HG02588 (cell line): ENCODE data around the gene ZBTB8OS.
"Not testable (repeated sequence)": the region's sequence is repeated elsewhere in the genome, so short reads cannot be mapped to it uniquely, and the experiment has no call there.

Experiments
- ATAC-seq: cut with Tn5 transposase; IDR thresholded peaks from one replicate; pipeline ENCODE4 v1.9.1; 2021; ENCODE audit warnings: mild to moderate bottlenecking, moderate library complexity; ENCODE audit not compliant: unreplicated experiment

The ZBTB8OS gene

DNA sequence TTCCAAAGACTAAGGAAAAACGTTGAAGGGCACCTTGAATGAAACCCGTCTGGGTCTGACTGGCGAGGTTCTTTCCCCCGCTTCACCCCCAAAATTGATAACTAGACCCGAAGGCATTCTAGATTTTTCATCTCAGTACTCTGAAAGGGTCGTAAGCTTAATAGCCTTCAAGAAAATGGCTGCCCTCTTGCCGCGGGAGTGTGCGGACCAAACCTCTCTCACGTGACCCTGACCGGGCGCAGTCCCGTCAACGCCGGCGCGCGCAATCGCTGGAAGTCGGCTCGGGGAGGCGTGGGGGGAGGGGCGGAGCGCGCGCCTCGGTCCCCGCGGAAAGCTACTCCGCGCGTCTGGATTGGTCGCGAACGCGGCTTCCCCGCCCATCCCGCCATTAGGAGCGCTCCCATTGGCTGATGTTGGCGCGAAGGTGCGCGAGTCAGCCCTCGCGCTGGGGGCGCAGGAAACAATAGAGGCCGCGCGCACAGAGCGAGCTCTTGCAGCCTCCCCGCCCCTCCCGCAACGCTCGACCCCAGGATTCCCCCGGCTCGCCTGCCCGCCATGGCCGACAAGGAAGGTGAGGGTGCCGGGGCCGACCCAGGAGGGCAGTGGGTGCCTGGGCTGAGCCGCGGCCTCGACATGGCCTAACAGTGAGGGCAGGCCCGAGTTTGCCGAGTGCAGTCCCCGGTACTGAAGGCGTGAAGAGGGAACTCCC lies 556 bp upstream of the ZBTB8OS start, which contains the start of gene RBBP4:
Gene RBBP4 (plus strand): TSS at position 457 of the 709 bp plus-strand sequence. CDS start 99 bp downstream, at position 556.
- peak; percentile 84 for ATAC-seq

GRCh38 chr1:32647308-32648134 lies 2.8 kb downstream of the ZBTB8OS start:
- no peak for ATAC-seq

DNA sequence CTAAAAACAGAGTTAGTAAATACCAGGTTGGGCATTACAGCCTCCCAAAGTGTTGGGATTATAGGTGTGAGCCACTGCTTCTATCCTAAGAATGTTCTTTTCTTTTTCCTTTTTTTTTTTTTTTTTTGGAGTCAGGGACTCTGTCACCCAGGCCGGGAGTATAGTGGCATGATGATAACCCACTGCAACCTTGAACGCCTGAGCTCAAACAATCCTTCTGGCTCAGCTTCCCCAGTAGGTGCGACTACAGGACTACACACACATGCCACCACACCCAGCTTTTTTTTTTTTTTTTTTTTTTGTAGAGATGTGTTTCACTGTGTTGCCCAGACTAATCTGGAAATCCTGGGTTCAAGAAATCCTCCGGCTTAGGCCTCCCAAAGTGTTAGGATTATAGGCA lies 5.9 kb downstream of the ZBTB8OS start:
- no peak for ATAC-seq

- ATAC-seq, result not testable (repeated sequence)
Measured at GRCh38 chr1:32642292-32642827, 8.0 kb downstream of the ZBTB8OS start.

- ATAC-seq, result no peak
Measured at GRCh38 chr1:32639489-32640075, 10.8 kb downstream of the ZBTB8OS start.

- no peak for ATAC-seq
Measured at GRCh38 chr1:32636914-32637645, 13.3 kb downstream of the ZBTB8OS start.

DNA sequence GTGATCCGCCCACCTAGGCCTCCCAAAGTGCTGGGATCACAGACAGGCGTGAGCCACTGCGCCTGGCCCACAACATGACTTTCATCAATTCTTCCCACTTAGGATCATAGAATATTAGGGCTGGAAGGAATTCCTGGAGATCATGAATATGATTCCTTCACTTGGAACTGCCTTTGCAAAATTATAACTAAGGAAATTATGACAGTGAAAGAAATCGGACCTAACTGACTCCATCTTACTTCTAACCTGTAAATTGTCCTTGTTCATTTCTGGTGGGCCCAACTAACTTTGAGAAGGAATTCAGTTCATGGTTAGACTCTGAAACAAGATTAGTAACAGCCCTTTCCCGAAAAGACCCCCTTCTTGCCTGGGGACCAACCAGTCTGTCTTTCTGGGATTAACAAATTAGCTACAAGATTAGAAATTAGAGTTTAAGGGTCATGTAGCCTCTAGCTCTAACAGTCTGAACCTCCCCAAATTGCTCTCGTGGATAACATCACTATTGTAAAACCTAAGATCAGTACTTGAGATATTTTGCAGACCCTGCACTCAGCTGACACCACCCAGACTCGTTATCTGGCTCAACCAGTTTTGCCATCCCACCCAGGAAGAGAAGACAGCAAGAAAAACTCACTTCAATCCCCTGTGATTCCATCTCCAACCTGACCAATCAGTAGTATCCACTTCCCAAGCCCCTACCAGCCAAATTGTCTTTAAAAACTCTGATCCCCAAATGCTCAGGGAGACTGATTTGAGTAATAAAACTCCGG lies 14.7 kb downstream of the ZBTB8OS start:
- no peak for ATAC-seq

GRCh38 chr1:32632829-32633228 lies 17.5 kb downstream of the ZBTB8OS start:
- no peak for ATAC-seq

- ATAC-seq, result not testable (repeated sequence)
Measured at GRCh38 chr1:32630173-32630572, 20.2 kb downstream of the ZBTB8OS start.

GRCh38 chr1:32627596-32628162 lies 22.7 kb downstream of the ZBTB8OS start:
- peak; percentile 63 for ATAC-seq

DNA sequence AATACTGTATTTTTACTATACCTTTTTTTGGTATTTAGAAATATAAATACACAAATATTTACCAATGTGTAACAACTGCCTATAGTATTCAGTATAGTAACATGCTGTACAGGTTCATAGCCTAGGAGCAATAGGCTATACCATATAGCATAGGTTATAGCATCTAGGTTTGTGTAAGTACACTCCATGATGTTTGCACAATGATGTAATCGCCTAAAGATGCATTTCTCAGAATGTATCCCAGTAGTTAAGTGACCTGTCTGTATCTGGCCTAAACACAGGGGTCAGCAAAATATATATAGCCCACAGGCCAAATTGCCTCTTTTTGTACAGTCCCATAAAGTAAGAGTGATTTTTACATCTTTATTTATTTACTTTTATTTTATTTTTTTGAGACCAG lies 24.2 kb downstream of the ZBTB8OS start:
- ATAC-seq, result no peak

DNA sequence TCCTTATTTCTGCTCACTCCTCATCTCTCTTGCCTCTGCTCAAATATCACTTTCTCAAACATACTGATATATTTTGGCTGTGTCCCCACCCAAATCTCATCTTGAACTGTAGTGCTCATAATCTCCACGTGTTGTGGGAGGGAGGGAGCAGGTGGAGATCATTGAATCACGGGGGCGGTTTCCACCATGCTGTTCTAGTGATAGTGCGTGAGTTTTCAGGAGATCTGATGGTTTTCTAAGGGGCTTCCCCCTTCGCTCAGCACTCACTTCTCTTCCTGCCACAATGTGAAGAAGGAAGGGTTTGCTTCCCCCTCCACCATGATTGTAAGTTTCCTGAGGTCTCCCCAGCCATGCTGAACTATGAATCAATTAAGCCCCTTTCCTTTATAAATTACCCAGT lies 26.6 kb downstream of the ZBTB8OS start:
- no peak for ATAC-seq

DNA sequence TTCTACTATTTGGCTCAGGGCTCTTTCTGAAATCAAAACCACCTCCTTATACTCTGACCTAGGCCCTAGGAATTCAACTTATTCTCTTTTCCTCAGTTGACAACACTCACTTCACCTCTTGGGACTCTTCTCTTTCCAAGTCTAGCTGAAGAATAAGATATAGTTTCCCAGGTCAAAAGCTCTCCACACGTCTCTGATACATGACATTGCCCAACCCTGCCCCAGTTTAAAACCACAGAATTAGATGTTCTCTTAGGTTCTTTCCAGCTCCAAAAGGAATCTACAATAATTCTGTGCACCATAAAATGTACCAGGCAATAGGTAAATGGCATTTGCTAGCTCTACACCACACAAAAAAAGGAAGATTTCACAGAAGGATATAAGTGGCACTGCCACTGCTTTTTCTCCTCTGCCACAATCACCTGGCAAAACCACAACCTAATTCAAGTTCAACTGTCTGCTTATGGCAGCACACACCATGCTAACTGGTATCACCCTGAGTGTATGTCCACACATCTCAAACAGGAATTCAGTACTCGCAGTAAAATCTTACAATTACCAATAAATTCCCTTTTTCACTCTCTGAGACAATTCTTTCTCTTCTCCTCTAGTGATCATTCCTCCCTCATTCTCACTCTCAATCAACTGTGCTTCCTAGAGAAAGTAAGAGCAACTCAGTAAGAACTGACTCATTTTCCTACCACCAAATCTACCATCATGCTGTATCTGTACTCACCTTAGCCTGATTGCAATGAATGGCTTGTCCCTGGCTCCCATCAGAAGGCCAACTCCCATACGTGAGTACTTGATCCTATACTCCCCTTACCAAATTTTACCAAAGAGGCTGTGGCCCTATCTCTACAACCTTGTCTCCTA lies 27.3 kb downstream of the ZBTB8OS start:
- no peak for ATAC-seq

DNA sequence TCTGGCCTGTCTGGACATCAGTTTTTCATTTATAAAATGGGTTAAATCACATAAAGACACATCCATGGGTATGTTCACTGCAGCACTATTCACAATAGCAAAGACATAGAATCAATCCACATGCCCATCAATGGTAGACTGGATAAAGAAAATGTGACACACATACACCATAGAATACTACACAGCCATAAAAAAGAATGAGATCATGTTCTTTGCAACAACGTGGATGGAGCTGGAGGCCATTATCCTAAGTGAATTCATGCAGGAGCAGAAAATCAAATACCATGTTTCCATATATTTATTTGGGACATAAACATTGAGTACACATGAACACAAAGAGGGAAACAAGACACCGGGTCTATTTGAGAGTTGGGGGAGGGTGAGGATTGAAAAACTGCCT lies 28.1 kb downstream of the ZBTB8OS start:
- ATAC-seq, result no peak

- ATAC-seq, result no peak
Measured at GRCh38 chr1:32619701-32620485, 30.5 kb downstream of the ZBTB8OS start.

- no peak for ATAC-seq
Measured at GRCh38 chr1:32618673-32619221, 31.6 kb downstream of the ZBTB8OS start.

- ATAC-seq, result no peak
Measured at GRCh38 chr1:32613472-32613871, 36.9 kb downstream of the ZBTB8OS start.
